GM06990 (cell line): Measurements from ENCODE around the gene MTMR2.

Source experiments
- DNase-seq: peaks from one replicate; pipeline ENCODE4 v3.0.0-alpha.2; 2011; ENCODE audit not compliant: insufficient read length; ENCODE audit errors: extremely low read depth
- H3K27me3 ChIP-seq: replicated peaks from 2 replicates; pipeline ENCODE4 v1.6.0; 2011; ENCODE audit warnings: low read length; ENCODE audit not compliant: control insufficient read depth, insufficient read depth
- H3K36me3 ChIP-seq: 2 replicates; pipeline ENCODE4 v1.5.1; 2011; ENCODE audit warnings: low read length; ENCODE audit not compliant: control insufficient read depth, insufficient read depth
- H3K4me3 ChIP-seq: replicated peaks from 2 replicates; pipeline ENCODE4 v1.5.1; 2011; ENCODE audit warnings: low read depth, mild to moderate bottlenecking, control low read depth, low read length
- CTCF ChIP-seq: IDR thresholded peaks from 2 replicates; pipeline ENCODE4 v1.5.1; 2011; ENCODE audit warnings: low read length, control low read depth, mild to moderate bottlenecking, inconsistent platforms; ENCODE audit not compliant: insufficient read depth, poor library complexity, severe bottlenecking

The MTMR2 gene

GRCh38 chr11:95832763-95833162 is 91.1 kb downstream of the MTMR2 start:
- Histone ChIP-seq H3K36me3 (peaks cover 1% of the 10 kb centered on the region), H3K27me3 (no peaks in the 10 kb centered on the region), H3K4me3 (no peak overlapping the region)
- DNase-seq: no peak
- TF ChIP-seq CTCF: no peak

DNA sequence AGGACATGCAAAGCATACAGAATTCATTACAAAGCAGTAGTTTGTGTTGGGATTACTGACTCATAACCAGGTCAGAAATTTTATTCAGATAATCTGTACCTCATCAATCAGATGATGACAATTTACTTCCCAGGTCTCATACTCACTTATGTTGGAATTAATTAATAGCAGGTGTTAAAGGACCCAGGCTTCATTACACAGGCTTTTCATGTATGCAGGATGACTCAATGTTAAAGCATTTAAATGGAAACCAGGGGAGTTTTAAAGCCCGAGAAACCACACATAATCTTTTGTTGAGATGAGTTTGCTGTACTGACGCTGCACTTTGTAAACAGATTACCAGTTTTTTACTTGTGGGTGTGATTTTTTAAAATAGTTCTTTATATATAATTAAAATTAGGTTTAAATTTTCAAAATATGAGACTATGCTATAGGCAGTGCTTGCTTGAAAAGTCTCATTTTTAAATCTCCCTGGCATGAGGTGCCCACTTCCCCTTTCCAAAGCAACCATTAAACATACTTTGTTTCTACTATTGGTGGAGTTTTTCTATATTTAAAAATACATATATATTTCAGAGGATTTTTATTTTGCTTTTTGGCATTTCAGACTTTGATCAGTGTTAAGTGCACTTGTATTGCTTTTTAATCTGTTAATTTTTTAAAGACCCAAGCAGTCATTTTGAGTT is 92.6 kb downstream of the MTMR2 start:
- H3K27me3 ChIP-seq: no peaks in the 10 kb centered on the region
- peaks cover 1% of the 10 kb centered on the region for H3K36me3 ChIP-seq
- H3K4me3 ChIP-seq: no peak overlapping the region
- no peak for TF ChIP-seq CTCF
- DNase-seq: no peak

- H3K27me3 ChIP-seq: no peaks in the 10 kb centered on the region
- no peak for TF ChIP-seq CTCF
- H3K36me3 ChIP-seq: peaks cover 1% of the 10 kb centered on the region
- no peak overlapping the region for H3K4me3 ChIP-seq
- no peak for DNase-seq
Observed at GRCh38 chr11:95829580-95830259, 94.2 kb downstream of the MTMR2 start.

- no peaks in the 10 kb centered on the region for H3K27me3 ChIP-seq
- no peak for TF ChIP-seq CTCF
- no peak for DNase-seq
- H3K4me3 ChIP-seq: no peak overlapping the region
- H3K36me3 ChIP-seq: peaks cover 1% of the 10 kb centered on the region
Observed at GRCh38 chr11:95827696-95828095, 96.2 kb downstream of the MTMR2 start.

GRCh38 chr11:95821640-95822039 is 102.3 kb downstream of the MTMR2 start:
- no peak overlapping the region for H3K4me3 ChIP-seq
- peaks cover 2% of the 10 kb centered on the region; the same call in 1 of the 2 replicates for H3K36me3 ChIP-seq
- DNase-seq: no peak
- no peaks in the 10 kb centered on the region for H3K27me3 ChIP-seq
- no peak for TF ChIP-seq CTCF
